CD4-positive, alpha-beta T cell treated with Interleukin-2 at 100 ng/mL for 4 hours (primary cell): Measurements from ENCODE around the gene KHK.
A peak's percentile ranks its signal among the peaks of the same experiment; 100 is the strongest.

Experiments
- DNase-seq: peaks from one replicate; pipeline ENCODE4 v3.0.0-alpha.2; 2020; ENCODE audit warnings: low spot score

Gene KHK

GRCh38 chr2:27126252-27126710 lies 39.7 kb downstream of the KHK start:
- no peak for DNase-seq

- DNase-seq = no peak
Measured at GRCh38 chr2:27127883-27128667, 41.5 kb downstream of the KHK start.

- DNase-seq = no peak
Measured at GRCh38 chr2:27128668-27129571, 42.3 kb downstream of the KHK start.

GRCh38 chr2:27130396-27130795 lies 43.8 kb downstream of the KHK start:
- no peak for DNase-seq

DNA sequence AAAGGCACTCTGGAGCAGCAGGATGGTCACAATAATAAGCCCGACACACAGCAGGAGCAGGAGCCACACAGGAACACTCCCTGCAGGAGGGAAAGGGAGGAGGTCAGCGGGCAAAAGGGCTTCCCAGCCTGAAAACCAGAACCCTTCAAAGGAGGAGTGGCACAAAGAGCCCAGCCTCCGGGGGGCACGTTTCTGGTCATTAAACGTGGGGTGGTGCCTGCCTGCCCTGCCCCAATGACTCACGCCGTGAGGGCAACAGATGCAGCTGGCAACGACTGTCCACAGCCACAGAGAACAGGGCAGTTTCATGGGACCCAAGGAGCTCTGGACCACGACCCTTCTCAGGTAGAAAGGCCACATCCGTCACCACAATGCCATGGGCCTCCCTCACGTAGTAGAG lies 44.9 kb downstream of the KHK start:
- DNase-seq = no peak

DNA sequence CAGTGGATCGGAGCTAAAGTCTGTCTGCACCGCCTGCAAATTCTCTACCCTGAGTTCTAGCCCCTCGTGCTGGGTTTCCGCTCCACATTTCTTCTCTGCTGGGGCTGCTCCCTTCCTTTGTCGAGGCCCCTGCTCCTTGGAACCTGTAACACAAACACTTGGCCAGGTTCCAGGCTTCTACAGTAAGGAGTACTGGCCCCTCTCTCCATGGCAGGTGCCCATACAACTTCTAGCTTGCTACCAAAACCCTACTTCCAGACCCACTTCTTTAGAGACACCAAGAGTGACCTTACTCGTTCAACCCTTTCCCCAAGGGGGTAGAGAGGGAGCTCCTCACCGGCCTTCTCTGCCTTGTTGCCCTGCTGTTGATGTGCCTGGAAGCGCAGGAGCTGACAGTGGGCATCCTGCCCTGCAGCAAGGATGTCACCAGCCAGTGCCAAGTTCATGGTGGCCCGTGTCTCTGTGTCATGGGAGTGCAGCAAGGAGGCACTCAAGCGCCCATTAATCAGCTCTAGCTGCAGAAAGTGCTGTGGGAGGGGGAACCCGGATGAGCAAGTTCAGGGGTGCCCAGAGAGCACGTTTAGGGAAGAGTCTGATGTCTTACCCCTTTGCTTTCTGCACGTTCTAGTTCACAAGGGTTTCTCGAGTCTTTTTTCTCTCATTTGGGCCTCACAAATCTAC lies 46.8 kb downstream of the KHK start:
- no peak for DNase-seq

- peak; percentile 98 for DNase-seq
Measured at GRCh38 chr2:27133905-27134780, 47.6 kb downstream of the KHK start, which contains the start of gene PREB. Gene PREB, minus strand, starts transcription at chr2:27134636. Its CDS starts 215 bp downstream, at chr2:27134421.

DNA sequence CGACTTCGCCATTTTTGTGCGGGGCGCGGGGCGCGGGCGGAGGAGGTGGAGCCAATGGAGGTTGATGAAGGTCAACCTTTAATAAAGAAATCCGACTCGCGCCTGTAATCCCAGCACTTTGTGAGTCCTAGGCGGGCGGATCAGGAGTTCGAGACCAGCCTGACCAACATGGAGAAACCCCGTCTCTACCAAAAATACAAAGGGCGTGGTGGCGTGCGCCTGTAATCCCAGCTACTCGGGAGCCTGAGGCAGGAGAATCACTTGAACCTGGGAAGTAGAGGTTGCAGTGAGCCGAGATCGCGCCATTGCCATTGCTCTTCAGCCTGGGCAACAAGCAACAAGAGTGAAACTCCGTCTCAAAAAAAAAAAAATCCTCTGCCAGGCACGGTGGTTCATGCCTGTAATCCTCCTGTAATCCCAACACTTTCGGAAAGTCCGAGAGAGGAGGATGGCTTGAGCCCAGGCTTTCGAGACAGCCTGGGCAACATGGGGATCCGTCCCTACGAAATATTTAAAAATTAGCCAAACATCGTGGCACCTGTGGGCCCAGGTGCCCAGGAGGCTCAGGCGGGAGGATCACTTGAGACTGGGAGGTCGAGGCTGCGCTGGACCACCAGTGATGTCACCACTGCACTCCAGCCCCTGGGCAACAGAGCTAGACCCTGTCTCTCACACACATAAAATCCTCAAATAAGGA lies 48.4 kb downstream of the KHK start:
- DNase-seq = no peak

DNA sequence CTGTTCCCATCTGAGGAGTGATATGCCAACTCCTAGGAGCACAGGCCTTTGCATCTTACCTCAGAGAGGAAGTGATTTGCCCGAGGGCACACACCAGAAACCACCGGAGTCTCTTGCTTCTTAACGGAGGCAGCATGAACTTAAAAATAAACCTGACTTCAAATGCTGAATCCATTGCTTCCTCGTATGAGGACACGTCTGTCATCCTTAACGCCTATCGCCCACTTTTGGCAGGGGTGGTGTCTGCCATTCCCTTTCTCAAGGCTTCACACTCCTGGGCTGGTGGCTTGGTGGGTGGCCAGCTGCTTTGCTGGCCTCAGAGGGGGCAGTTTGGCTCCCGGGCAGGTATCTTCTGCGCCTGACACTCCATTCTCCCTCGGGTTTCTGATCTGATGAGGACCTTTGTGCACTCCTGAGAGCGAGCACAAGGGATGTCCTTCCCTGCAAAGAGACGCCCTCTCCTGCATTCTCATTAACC lies 48.9 kb downstream of the KHK start:
- DNase-seq = no peak

DNA sequence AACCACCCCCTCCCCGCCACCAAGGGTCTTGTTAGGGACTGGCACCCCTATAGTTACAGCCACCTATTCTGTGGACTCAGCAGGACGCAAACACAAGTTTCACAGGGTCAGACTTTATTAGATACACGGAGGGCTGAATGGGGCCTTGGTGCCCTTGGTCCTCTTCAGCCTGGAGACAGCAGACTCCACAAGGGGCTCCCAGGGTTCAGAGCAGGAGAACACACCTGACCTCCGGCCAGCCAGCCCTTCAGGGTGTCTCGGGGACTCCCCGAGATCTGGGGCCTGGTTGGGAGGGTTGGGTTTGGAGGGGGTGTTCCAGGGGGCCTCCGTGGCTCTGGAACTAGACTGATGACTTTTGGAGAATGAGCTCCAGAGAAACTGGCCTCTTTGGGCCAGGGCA lies 50.2 kb downstream of the KHK start:
- DNase-seq = no peak

- no peak for DNase-seq
Measured at GRCh38 chr2:27137322-27137935, 50.9 kb downstream of the KHK start.

DNA sequence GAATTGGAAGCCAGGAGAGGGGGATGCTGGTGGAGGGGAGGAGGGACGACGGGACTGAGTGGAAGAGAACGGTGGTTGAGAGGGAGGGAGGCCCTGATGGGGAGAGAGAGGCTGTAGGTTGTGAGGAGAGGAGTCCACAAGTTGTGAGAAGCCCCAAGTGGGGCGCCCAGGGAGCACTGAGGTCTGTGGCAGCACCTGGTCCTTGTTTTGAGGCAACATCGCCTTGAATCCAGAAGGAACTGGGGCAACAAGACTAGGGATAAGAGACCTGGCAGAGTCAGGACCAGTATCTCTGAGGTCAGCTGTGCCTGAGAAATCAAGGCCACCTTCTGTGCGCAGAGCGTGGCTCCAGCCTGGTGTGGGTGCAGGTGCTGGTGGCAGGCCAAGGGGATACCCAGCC lies 51.5 kb downstream of the KHK start:
- DNase-seq = no peak

DNA sequence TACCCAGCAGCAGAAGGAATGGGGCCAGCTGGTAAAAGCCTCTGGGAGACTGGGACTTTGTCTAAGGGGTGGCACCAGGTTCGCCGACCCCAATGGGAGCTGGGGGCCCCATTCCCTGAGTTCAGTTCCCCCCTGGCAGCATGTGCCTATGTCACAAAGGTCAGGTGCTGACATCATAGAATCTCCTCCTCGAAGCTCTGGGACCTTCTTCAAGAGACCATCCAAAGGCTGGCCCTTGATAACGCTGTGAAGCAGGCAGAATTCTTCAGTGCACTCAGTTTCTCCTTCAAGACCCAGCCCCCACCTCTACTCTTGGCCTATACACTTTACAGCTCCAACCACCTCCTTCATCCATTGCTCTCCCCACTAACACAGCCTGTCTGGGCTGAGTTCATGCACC lies 52.7 kb downstream of the KHK start, which contains the start of gene PRR30:
TSS of gene PRR30 (minus strand) at position 101 of the 400 bp plus-strand sequence. CDS start 1,081 bp downstream, outside the sequence.
- DNase-seq = no peak

DNA sequence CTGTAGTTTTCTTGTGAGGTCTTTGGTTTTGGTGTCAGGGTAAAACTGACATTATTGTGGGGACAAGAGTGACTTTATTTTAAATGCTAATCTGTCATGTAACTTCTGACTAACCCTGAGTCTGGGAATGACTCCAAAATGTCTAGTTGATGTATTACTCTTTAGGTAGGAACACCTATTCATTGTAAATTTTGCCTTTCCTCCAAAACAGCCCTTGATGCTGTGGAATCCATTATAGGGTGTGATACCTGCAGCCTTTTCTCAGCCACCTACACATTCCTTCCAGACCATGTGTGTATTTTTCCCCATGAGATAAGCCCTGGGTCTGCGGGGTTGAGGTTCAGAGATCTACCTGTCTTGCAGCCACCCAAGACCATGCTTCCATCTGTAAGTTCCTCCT lies 56.7 kb downstream of the KHK start:
- no peak for DNase-seq

- DNase-seq = no peak
Measured at GRCh38 chr2:27145682-27146081, 59.1 kb downstream of the KHK start.

DNA sequence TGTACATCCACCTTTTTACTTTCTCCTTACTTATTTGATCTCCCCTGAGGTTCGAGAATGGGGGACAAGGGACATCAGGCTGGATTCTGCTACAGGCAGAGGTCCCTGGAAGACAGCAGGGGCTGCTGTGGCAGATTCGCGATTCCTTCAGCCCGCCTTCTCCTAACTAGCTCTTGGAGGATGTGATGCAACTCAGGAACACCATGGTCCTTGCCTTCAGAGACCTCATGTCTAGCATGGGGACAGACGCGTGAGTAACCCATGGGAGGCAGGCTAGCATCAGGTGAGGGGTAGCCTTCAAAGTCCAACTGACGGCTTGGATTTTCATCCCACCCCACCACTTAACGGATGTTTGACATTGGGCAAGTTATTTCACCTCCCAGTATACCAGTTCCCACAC lies 61.4 kb downstream of the KHK start:
- no peak for DNase-seq

GRCh38 chr2:27148801-27149439 lies 62.3 kb downstream of the KHK start, which contains the start of gene TCF23:
Gene TCF23, plus strand, starts transcription at chr2:27149004. Its CDS starts 130 bp downstream, at chr2:27149134.
- no peak for DNase-seq

DNA sequence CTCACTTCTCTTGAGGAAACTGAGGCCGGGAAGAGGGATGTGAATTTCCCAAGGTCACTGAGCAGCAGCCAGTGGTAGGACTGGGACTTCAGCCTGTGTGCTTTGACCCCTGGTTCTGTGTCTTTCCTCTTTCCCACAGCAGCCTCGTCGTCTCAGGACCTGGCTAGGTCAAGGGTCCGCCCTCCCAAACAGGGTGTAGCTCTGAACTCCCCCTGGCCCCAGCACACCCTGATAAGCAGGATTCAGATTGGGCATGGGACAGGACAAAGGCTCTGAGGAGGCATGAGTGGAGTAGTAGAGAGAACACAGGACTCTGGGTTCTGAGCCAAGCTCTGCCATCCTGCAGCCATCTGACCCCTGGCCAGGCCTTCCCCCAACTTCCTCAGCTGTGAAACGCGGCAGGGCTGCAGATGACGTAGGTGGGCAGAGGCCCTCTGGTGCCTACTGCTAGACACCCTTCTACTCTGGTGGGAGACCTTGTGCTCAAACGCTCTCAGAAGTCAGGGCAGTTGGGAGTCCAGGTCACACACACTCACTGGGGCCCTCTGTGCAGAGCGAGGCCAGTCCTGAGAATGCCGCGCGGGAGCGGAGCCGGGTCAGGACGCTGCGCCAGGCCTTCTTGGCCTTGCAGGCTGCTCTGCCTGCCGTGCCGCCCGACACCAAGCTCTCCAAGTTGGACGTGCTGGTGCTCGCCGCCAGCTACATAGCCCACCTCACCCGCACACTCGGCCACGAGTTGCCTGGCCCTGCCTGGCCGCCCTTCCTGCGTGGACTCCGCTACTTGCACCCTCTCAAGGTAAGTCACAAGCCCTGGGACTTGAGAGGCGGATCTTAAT lies 63.2 kb downstream of the KHK start:
- no peak for DNase-seq
